ENCODE results near the gene AP4E1.

Gene AP4E1

GRCh38 chr15:50880651-50881114 is 27.8 kb upstream of the AP4E1 start:
- peak; percentile 65 to 81 for DNase-seq (ENCODE audit: low read depth in 2 of 2)
- no peak overlapping the region for H3K4me3 ChIP-seq (replicated peaks in 1 of 2; ENCODE audit: low read depth in 2 of 2, low read length in 2 of 2)
- no peak for TF ChIP-seq CTCF (IDR thresholded peaks at IDR 0.05; ENCODE audit: low read depth, low read length)

GRCh38 chr15:50881121-50882048 is 27.1 kb upstream of the AP4E1 start:
- no peak overlapping the region for H3K4me3 ChIP-seq (replicated peaks in 1 of 2; ENCODE audit: low read depth in 2 of 2, low read length in 2 of 2)
- peak in 1 of 2 donors; percentile 24 for DNase-seq (ENCODE audit: low read depth in 2 of 2)
- TF ChIP-seq CTCF (IDR thresholded peaks at IDR 0.05; ENCODE audit: low read depth, low read length), result no peak

GRCh38 chr15:50883903-50884302 is 24.6 kb upstream of the AP4E1 start:
- DNase-seq (ENCODE audit: low read depth in 2 of 2), result peak; percentile 65 to 79

GRCh38 chr15:50884540-50884939 is 23.9 kb upstream of the AP4E1 start:
- no peak for TF ChIP-seq CTCF (IDR thresholded peaks at IDR 0.05; ENCODE audit: low read depth, low read length)
- peak in 1 of 2 donors; percentile 58 for DNase-seq (ENCODE audit: low read depth in 2 of 2)
- H3K4me3 ChIP-seq (replicated peaks in 1 of 2; ENCODE audit: low read depth in 2 of 2, low read length in 2 of 2), result no peak overlapping the region

More at GRCh38 chr15:50883903-50884302, 24.6 kb upstream of the AP4E1 start:
- H3K4me3 ChIP-seq (replicated peaks in 1 of 2; ENCODE audit: low read depth in 2 of 2, low read length in 2 of 2), result no peak overlapping the region
- TF ChIP-seq CTCF (IDR thresholded peaks at IDR 0.05; ENCODE audit: low read depth, low read length), result no peak

GRCh38 chr15:50886139-50886467 is 22.4 kb upstream of the AP4E1 start:
- TF ChIP-seq CTCF (IDR thresholded peaks at IDR 0.05; ENCODE audit: low read depth, low read length), result no peak
- DNase-seq (ENCODE audit: low read depth in 2 of 2), result no peak
- no peak overlapping the region for H3K4me3 ChIP-seq (replicated peaks in 1 of 2; ENCODE audit: low read depth in 2 of 2, low read length in 2 of 2)

GRCh38 chr15:50886611-50887345 is 21.7 kb upstream of the AP4E1 start:
- TF ChIP-seq CTCF (IDR thresholded peaks at IDR 0.05; ENCODE audit: low read depth, low read length), result no peak

More at GRCh38 chr15:50886611-50887345, 21.7 kb upstream of the AP4E1 start:
- no peak overlapping the region for H3K4me3 ChIP-seq (replicated peaks in 1 of 2; ENCODE audit: low read depth in 2 of 2, low read length in 2 of 2)
- DNase-seq (ENCODE audit: low read depth in 2 of 2), result peak in 1 of 2 donors; percentile 13
